Measurements from ENCODE around the gene TNRC18.

The TNRC18 gene

GRCh38 chr7:5456409-5456808 lies 32.8 kb upstream of the TNRC18 start:
- DNase-seq (ENCODE audit: low read depth) = no peak
- in situ Hi-C loops (cut with HindIII; ENCODE audit: low sequenced_read_pairs) = no loop called here
- TF ChIP-seq CTCF (IDR thresholded peaks at IDR 0.05; ENCODE audit: low read depth, low read length, missing control alignments) = no peak
- no peak overlapping the region for H3K4me3 ChIP-seq (ENCODE audit: low read depth, low read length)

GRCh38 chr7:5455581-5456219 lies 32.1 kb upstream of the TNRC18 start:
- no peak overlapping the region for H3K4me3 ChIP-seq (ENCODE audit: low read depth, low read length)
- in situ Hi-C loops (cut with HindIII; ENCODE audit: low sequenced_read_pairs) = no loop called here
- DNase-seq (ENCODE audit: low read depth) = no peak
- TF ChIP-seq CTCF (IDR thresholded peaks at IDR 0.05; ENCODE audit: low read depth, low read length, missing control alignments) = no peak

GRCh38 chr7:5455175-5455574 lies 31.5 kb upstream of the TNRC18 start:
- TF ChIP-seq CTCF (IDR thresholded peaks at IDR 0.05; ENCODE audit: low read depth, low read length, missing control alignments) = no peak
- in situ Hi-C loops (cut with HindIII; ENCODE audit: low sequenced_read_pairs) = no loop called here
- H3K4me3 ChIP-seq (ENCODE audit: low read depth, low read length) = no peak overlapping the region
- no peak for DNase-seq (ENCODE audit: low read depth)

GRCh38 chr7:5454485-5454884 lies 30.9 kb upstream of the TNRC18 start:
- in situ Hi-C loops (cut with HindIII; ENCODE audit: low sequenced_read_pairs) = no loop called here
- H3K4me3 ChIP-seq (ENCODE audit: low read depth, low read length) = no peak overlapping the region
- TF ChIP-seq CTCF (IDR thresholded peaks at IDR 0.05; ENCODE audit: low read depth, low read length, missing control alignments) = no peak
- DNase-seq (ENCODE audit: low read depth) = no peak

GRCh38 chr7:5453566-5454075 lies 30.0 kb upstream of the TNRC18 start:
- in situ Hi-C loops (cut with HindIII; ENCODE audit: low sequenced_read_pairs) = no loop called here
- TF ChIP-seq CTCF (IDR thresholded peaks at IDR 0.05; ENCODE audit: low read depth, low read length, missing control alignments) = no peak
- no peak for DNase-seq (ENCODE audit: low read depth)
- no peak overlapping the region for H3K4me3 ChIP-seq (ENCODE audit: low read depth, low read length)

- DNase-seq (ENCODE audit: low read depth) = peak; percentile 13
- H3K4me3 ChIP-seq (ENCODE audit: low read depth, low read length) = no peak overlapping the region
- TF ChIP-seq CTCF (IDR thresholded peaks at IDR 0.05; ENCODE audit: low read depth, low read length, missing control alignments) = no peak
- in situ Hi-C loops (cut with HindIII; ENCODE audit: low sequenced_read_pairs) = no loop called here
Measured at GRCh38 chr7:5452937-5453540, 29.4 kb upstream of the TNRC18 start.
